ENCODE data around the gene RASIP1.

- no peak for TF ChIP-seq CTCF (IDR thresholded peaks at IDR 0.05)
- no peak for TF ChIP-seq POLR2A (IDR thresholded peaks at IDR 0.05)
Observed at GRCh38 chr19:48724796-48725753, 15.3 kb downstream of the RASIP1 start.

Data from heart left ventricle (tissue), 13 donors.